Testis (tissue), 2 donors: ENCODE measurements around the gene PCDH11Y.
"Not testable (repeated sequence)": the region's sequence is repeated elsewhere in the genome, so short reads cannot be mapped to it uniquely, and the experiment has no call there.

ENCODE experiments used
- CTCF ChIP-seq, 3 experiments: fragments of 450-650 bp in 2 of 3; fragments of 200-600 bp in 1 of 3; sonication (generic) in 1 of 3; IDR thresholded peaks; one replicate each; pipeline ENCODE4 v1.5.1; 2016 to 2019; ENCODE audit warnings: antibody characterized with exemption in 3 of 3, mild to moderate bottlenecking in 2 of 3, moderate library complexity in 1 of 3
- POLR2A ChIP-seq: fragments of 450-650 bp; IDR thresholded peaks from one replicate; pipeline ENCODE4 v1.6.1; 2017; ENCODE audit warnings: antibody characterized with exemption, mild to moderate bottlenecking, moderate library complexity

GRCh38 chrY:5709788-5710381 is 709.8 kb downstream of the PCDH11Y start:
- TF ChIP-seq CTCF (IDR thresholded peaks at IDR 0.05); POLR2A: not testable (repeated sequence)
